ENCODE results near the gene PAN3. TPM values are rescaled to one million over a fixed set of nuclear protein-coding genes. Genes with fewer than 3 reads are reported as not detected.

PAN3 gene
- total RNA-seq, 1 donor from 2014 or later, result 8.0 TPM

- ATAC-seq (no peak), DNase-seq (ENCODE audit: low spot score) (no peak)
Measured at GRCh38 chr13:28283600-28283999, 145.3 kb downstream of the PAN3 start.

- ATAC-seq, result no peak
- DNase-seq (ENCODE audit: low spot score), result no peak
Measured at GRCh38 chr13:28286263-28286662, 147.9 kb downstream of the PAN3 start.

GRCh38 chr13:28297341-28297740, 159.0 kb downstream of the PAN3 start:
- no peak for DNase-seq (ENCODE audit: low spot score)
- no peak for ATAC-seq

- no peak for DNase-seq (ENCODE audit: low spot score)
- no peak for ATAC-seq
Measured at GRCh38 chr13:28299916-28300315, 161.6 kb downstream of the PAN3 start.

- no peak for ATAC-seq
- DNase-seq (ENCODE audit: low spot score), result no peak
Measured at GRCh38 chr13:28301839-28302238, 163.5 kb downstream of the PAN3 start.

- DNase-seq (ENCODE audit: low spot score) (no peak), ATAC-seq (no peak)
Measured at GRCh38 chr13:28306325-28306724, 168.0 kb downstream of the PAN3 start.

GRCh38 chr13:28313579-28313978, 175.2 kb downstream of the PAN3 start:
- no peak for ATAC-seq
- no peak for DNase-seq (ENCODE audit: low spot score)

- ATAC-seq, result no peak
- DNase-seq (ENCODE audit: low spot score), result no peak
Measured at GRCh38 chr13:28314879-28315278, 176.5 kb downstream of the PAN3 start.

GRCh38 chr13:28316129-28316528, 177.8 kb downstream of the PAN3 start:
- no peak for DNase-seq (ENCODE audit: low spot score)
- peak; percentile 53 for ATAC-seq

- ATAC-seq, result no peak
- no peak for DNase-seq (ENCODE audit: low spot score)
Measured at GRCh38 chr13:28316836-28317235, 178.5 kb downstream of the PAN3 start.

- ATAC-seq (no peak), DNase-seq (ENCODE audit: low spot score) (no peak)
Measured at GRCh38 chr13:28318496-28318895, 180.2 kb downstream of the PAN3 start.

- DNase-seq (ENCODE audit: low spot score), result no peak
Measured at GRCh38 chr13:28319528-28319927, 181.2 kb downstream of the PAN3 start.

GRCh38 chr13:28320209-28320608, 181.9 kb downstream of the PAN3 start:
- ATAC-seq, result no peak
- no peak for DNase-seq (ENCODE audit: low spot score)

More at GRCh38 chr13:28319528-28319927, 181.2 kb downstream of the PAN3 start:
- no peak for ATAC-seq

- ATAC-seq (peak; percentile 54), DNase-seq (ENCODE audit: low spot score) (no peak)
Measured at GRCh38 chr13:28320884-28321574, 182.7 kb downstream of the PAN3 start.

GRCh38 chr13:28321756-28322155, 183.4 kb downstream of the PAN3 start:
- no peak for DNase-seq (ENCODE audit: low spot score)
- no peak for ATAC-seq

GRCh38 chr13:28322256-28322905, 184.0 kb downstream of the PAN3 start:
- DNase-seq (ENCODE audit: low spot score), result no peak
- no peak for ATAC-seq

- DNase-seq (ENCODE audit: low spot score), result peak; percentile 56
- ATAC-seq, result peak; percentile 94
Measured at GRCh38 chr13:28324181-28324789, 185.9 kb downstream of the PAN3 start.

GRCh38 chr13:28325022-28325421, 186.7 kb downstream of the PAN3 start:
- ATAC-seq (no peak), DNase-seq (ENCODE audit: low spot score) (no peak)

GRCh38 chr13:28326056-28326455, 187.7 kb downstream of the PAN3 start:
- ATAC-seq (no peak), DNase-seq (ENCODE audit: low spot score) (no peak)

- no peak for DNase-seq (ENCODE audit: low spot score)
- ATAC-seq, result no peak
Measured at GRCh38 chr13:28327373-28328270, 189.3 kb downstream of the PAN3 start.

GRCh38 chr13:28328271-28328607, 189.9 kb downstream of the PAN3 start:
- no peak for ATAC-seq
- no peak for DNase-seq (ENCODE audit: low spot score)
